Type B pancreatic cell (in vitro differentiated cells): ENCODE data around the gene TYW5. TPM values are rescaled to one million over a fixed set of nuclear protein-coding genes. Genes with fewer than 3 reads are reported as not detected.

Source experiments
- DNase-seq: peaks from one replicate; pipeline ENCODE4 v3.0.0; 2021; ENCODE audit warnings: mixed read lengths; ENCODE audit not compliant: unreplicated experiment; ENCODE audit errors: extremely low spot score
- H3K27ac Mint-ChIP-seq: 2 replicates; pipeline ENCODE4 v1.8.0; 2021; ENCODE audit warnings: mild to moderate bottlenecking, mixed read lengths
- H3K27me3 Mint-ChIP-seq: 2 replicates; pipeline ENCODE4 v1.8.0; 2021; ENCODE audit warnings: mixed read lengths
- H3K36me3 Mint-ChIP-seq: 2 replicates; pipeline ENCODE4 v1.8.0; 2021; ENCODE audit warnings: mixed read lengths
- H3K4me1 Mint-ChIP-seq: one replicate; pipeline ENCODE4 v1.8.0; 2021; ENCODE audit warnings: mixed read lengths; ENCODE audit not compliant: unreplicated experiment
- H3K4me3 Mint-ChIP-seq: 2 replicates; pipeline ENCODE4 v1.8.0; 2021; ENCODE audit warnings: mild to moderate bottlenecking, mixed read lengths
- H3K9me3 Mint-ChIP-seq: 2 replicates; pipeline ENCODE4 v1.8.0; 2021; ENCODE audit warnings: mixed read lengths
- total RNA-seq: library from RNA; stranded (reverse); gene quantifications from 2 replicates; pipeline ENCODE4 v1.2.1, GENCODE V29; 2021; ENCODE audit warnings: low replicate concordance
- TF ChIP-seq, protein P1 (sequence below): fragments of 200-600 bp; sonication (generic); conservative IDR thresholded peaks from 2 replicates; pipeline ENCODE4 v1.5.0; 2021; ENCODE audit warnings: antibody characterized with exemption, mild to moderate bottlenecking

The TYW5 gene
- total RNA-seq, 1 donor from 2014 or later = 11.0 TPM

DNA sequence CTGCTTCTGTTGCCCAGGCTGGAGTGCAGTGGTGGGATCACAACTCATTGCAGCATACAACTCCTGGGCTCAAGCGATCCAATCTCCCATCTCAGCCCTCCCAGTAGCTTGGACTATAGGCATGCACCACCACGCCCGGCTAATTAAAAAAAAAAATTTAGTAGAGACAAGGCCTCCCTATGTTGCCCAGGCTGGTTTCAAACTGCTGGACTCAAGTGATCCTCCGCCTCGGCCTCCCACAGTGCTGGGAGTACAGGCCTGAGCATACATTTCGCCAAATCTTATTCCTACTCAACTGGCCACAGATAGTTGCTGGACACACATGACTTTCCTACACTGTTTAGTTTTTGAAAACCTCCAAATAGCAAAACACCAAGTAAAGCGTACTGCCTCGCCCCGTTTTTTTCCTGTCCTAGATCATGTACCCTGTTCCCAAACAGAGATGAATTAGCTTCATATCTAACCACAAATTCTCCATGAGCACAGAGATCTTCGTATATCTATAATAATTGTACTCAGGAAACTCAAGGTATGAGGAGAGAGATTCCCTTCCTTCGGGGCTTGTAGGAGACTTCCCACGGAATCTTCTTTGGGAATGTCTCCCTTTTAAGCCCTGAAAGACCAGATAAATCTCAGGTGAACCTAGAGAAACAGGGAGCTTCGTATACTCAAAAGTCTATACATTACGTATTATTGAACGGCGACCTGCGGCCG lies 44.8 kb downstream of the TYW5 start:
- no peaks in the 10 kb centered on the region for H3K9me3 Mint-ChIP-seq
- H3K27ac Mint-ChIP-seq = peak overlapping the region; percentile 98
- no peaks in the 10 kb centered on the region for H3K27me3 Mint-ChIP-seq
- TF ChIP-seq, protein P1, sequence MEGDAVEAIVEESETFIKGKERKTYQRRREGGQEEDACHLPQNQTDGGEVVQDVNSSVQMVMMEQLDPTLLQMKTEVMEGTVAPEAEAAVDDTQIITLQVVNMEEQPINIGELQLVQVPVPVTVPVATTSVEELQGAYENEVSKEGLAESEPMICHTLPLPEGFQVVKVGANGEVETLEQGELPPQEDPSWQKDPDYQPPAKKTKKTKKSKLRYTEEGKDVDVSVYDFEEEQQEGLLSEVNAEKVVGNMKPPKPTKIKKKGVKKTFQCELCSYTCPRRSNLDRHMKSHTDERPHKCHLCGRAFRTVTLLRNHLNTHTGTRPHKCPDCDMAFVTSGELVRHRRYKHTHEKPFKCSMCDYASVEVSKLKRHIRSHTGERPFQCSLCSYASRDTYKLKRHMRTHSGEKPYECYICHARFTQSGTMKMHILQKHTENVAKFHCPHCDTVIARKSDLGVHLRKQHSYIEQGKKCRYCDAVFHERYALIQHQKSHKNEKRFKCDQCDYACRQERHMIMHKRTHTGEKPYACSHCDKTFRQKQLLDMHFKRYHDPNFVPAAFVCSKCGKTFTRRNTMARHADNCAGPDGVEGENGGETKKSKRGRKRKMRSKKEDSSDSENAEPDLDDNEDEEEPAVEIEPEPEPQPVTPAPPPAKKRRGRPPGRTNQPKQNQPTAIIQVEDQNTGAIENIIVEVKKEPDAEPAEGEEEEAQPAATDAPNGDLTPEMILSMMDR = no peak
- peaks cover 21% of the 10 kb centered on the region for H3K4me1 Mint-ChIP-seq
- peak overlapping the region; percentile 98 for H3K4me3 Mint-ChIP-seq
- H3K36me3 Mint-ChIP-seq = peaks cover 6% of the 10 kb centered on the region
- DNase-seq = no peak

DNA sequence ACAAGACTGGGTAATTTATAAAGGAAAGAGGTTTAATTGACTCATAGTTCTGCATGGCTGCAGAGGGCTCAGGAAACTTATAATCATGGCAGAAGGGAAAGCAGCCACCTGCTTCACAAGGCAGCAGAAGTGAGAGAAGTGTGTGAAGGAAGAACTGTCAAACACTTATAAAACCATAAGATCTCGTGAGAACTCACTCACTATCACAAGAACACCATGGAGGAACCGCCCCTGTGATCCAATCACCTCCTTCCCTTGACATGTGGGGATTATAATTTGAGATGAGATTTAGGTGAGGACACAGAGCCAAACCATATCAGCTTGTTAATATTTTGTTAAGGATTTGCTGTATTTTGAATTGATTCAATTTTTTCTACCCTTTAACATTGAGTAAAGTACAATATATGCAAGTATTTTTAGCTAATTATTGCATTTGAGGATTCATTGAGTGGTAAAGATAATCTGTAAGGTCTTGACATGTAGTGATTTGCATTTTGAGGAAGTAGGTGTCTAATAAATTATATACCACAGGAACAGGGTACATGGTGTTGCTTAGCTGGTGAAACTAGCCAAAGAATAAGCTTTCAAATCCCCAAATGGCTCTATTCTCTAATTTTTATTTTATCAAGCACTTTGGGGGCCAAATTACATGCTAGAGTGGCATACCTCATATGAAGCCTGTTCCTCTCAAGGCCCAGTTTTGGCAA lies 48.1 kb downstream of the TYW5 start:
- peaks cover 8% of the 10 kb centered on the region for H3K4me1 Mint-ChIP-seq
- no peaks in the 10 kb centered on the region for H3K36me3 Mint-ChIP-seq
- no peak overlapping the region for H3K4me3 Mint-ChIP-seq
- no peak for DNase-seq
- H3K27ac Mint-ChIP-seq = no peak overlapping the region
- TF ChIP-seq, protein P1 = no peak
- peaks cover 4% of the 10 kb centered on the region for H3K27me3 Mint-ChIP-seq
- no peaks in the 10 kb centered on the region for H3K9me3 Mint-ChIP-seq

DNA sequence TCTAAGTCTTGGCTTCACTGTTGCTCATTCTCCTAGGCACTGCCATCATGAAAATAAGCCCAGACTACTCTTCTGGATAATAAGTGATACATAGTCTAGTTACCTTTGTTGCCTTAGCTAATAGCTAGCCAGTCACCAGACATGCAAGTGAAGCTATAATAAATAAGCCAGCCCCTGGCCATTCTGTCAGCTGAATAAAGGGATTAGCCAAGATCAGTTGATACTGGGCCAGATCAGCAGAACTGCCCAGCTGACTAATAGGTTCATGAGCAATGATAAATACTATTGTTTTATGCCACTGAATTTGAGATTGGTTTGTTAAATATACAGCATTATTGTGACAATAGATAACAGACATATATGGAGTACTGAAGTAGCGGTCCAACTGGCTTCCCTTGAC lies 52.2 kb downstream of the TYW5 start:
- DNase-seq = no peak
- Mint-ChIP-seq H3K27ac (no peak overlapping the region), H3K4me1 (no peaks in the 10 kb centered on the region), H3K4me3 (no peak overlapping the region), H3K9me3 (no peaks in the 10 kb centered on the region), H3K36me3 (no peaks in the 10 kb centered on the region), H3K27me3 (peaks cover 4% of the 10 kb centered on the region)
- TF ChIP-seq, protein P1 = no peak

DNA sequence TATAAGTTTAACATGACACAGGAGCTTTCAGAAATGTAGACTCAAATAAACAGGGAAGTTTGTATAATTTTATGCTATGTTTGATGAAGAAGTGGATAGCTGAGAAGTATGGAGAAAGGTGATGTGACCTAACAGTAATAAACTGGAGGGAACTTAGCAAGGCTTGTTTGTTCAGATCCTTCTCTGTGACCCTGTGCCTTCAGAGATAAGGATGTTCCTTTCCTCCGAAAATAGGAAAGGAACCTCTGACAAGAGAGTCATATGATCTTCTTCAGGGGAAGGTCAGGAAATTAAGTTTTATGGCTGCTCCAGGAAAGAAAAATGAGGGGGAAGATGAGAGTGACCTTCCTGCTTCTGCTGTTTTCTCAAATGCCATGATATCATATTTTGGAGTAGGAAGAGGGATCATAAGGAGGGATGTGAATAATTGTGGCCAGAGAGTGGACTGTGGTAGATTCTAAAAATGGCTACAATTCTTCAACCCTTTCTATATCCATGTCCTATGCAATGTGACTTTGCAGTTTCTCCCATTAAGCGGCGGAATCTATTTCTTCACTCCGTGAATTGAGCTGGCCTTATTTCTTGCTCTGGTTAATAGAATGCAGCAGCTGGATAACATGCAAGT lies 52.7 kb downstream of the TYW5 start:
- DNase-seq = no peak
- no peak overlapping the region for H3K4me3 Mint-ChIP-seq
- H3K9me3 Mint-ChIP-seq = no peaks in the 10 kb centered on the region
- H3K36me3 Mint-ChIP-seq = no peaks in the 10 kb centered on the region
- no peaks in the 10 kb centered on the region for H3K4me1 Mint-ChIP-seq
- TF ChIP-seq, protein P1 = no peak
- H3K27ac Mint-ChIP-seq = no peak overlapping the region
- H3K27me3 Mint-ChIP-seq = peaks cover 4% of the 10 kb centered on the region

DNA sequence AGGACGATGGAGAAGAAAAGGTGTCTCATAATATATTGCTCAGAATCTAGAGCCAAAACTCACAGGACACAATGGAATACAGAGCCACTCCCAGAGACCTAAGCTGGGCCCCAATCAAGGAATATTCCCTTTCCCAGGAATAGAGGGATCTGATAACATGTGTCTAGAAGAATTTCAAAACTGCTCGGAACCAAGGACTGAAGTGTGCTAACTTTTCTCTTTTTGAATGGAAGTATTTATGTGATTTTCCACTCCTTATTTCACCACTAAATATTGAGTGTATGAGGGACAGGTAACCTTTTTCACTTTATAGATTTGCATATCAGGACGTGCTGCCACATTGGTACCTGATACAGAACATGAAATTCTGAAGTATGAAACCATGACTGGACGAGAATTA lies 53.3 kb downstream of the TYW5 start:
- H3K36me3 Mint-ChIP-seq = no peaks in the 10 kb centered on the region
- no peak overlapping the region for H3K4me3 Mint-ChIP-seq
- H3K27me3 Mint-ChIP-seq = peaks cover 4% of the 10 kb centered on the region
- H3K4me1 Mint-ChIP-seq = no peaks in the 10 kb centered on the region
- no peak overlapping the region for H3K27ac Mint-ChIP-seq
- DNase-seq = no peak
- H3K9me3 Mint-ChIP-seq = no peaks in the 10 kb centered on the region
- TF ChIP-seq, protein P1 = no peak
